ENCODE measurements around the gene BTNL8. TPM values are rescaled to one million over a fixed set of nuclear protein-coding genes. Genes with fewer than 3 reads are reported as not detected.
"Not testable (repeated sequence)": the region's sequence is repeated elsewhere in the genome, so short reads cannot be mapped to it uniquely, and the experiment has no call there.

The BTNL8 gene
- total and polyA plus RNA-seq, 5 experiments from 2014 or later: not detected

DNA sequence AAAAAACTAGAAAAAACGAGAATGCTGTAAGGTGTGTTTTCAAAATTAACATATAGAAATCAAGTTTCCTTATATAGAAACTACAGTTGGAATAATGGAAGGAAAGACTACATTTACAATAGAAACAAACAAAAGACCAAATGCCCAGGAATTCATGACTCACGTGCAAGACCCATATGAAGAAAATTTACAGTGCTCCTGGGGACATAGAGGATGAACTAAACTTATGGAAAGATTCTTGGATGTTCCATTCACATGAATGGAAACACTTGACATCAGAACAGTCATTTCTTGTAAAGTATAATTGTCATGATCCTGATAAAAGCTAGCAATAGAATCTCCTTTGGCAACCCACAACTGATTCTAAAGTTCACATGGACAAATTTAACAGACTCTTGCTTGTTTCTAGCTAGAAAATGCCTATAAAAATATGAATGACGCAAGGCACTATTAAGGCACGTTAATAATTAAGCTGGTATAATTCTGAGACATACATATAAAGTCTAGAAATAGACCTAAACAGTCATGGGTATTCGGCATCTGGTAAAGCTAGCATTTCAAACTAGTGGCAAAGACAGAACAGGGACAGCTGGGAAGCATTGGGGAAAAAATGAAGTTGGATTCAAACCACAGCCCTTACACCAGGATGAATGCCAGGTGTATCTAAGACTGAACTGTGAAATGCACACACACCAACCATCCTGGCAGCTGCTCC is 32.8 kb upstream of the BTNL8 start:
- H3K27me3 Mint-ChIP-seq: peaks cover 0 to 6% (median 0%) of the 10 kb centered on the region in 5 donors
- DNase-seq (no peak), ATAC-seq (no peak)
- POLR2A ChIA-PET: interaction anchor here (0.9 to 1.2 kb wide), 2 partner anchors 35 to 65 kb away, joined by 3 to 4 read pairs; no protein-coding TSS in a partner anchor
- H3K4me3 Mint-ChIP-seq: no peak overlapping the region
- peaks cover 0 to 4% (median 0%) of the 10 kb centered on the region in 4 donors for H3K4me1 Mint-ChIP-seq
- no peak overlapping the region for H3K27ac Mint-ChIP-seq
- no peaks in the 10 kb centered on the region for H3K9me3 Mint-ChIP-seq
- no peaks in the 10 kb centered on the region for H3K36me3 Mint-ChIP-seq

DNA sequence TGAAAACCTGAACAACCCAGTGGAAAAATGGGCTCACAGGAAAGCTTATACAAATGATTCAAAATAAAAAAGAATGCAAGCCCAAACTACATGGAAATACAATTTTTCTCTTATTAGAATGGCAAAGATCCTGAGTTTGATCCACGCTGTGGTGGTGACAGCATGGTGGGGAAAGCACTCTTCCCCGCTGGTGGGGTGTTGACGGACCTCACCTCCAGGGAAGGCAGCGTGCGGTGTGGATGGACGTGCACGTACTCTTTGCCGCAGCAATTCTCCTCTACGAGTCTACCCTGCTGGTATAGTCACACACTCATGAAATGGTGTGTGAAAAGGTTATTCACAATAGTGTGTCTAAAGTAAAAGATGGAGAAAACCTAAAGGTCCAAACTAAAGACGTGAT is 32.0 kb upstream of the BTNL8 start:
- Mint-ChIP-seq H3K9me3 (no peaks in the 10 kb centered on the region), H3K27me3 (peaks cover 0 to 7% (median 0%) of the 10 kb centered on the region in 5 donors), H3K27ac (no peak overlapping the region), H3K36me3 (no peaks in the 10 kb centered on the region), H3K4me3 (no peak overlapping the region), H3K4me1 (peaks cover 0 to 4% (median 0%) of the 10 kb centered on the region in 4 donors)
- POLR2A ChIA-PET: interaction anchor here (0.9 kb wide), 1 partner anchor 66 kb away, joined by 3 read pairs; no protein-coding TSS in a partner anchor
- ATAC-seq: no peak
- DNase-seq: no peak

DNA sequence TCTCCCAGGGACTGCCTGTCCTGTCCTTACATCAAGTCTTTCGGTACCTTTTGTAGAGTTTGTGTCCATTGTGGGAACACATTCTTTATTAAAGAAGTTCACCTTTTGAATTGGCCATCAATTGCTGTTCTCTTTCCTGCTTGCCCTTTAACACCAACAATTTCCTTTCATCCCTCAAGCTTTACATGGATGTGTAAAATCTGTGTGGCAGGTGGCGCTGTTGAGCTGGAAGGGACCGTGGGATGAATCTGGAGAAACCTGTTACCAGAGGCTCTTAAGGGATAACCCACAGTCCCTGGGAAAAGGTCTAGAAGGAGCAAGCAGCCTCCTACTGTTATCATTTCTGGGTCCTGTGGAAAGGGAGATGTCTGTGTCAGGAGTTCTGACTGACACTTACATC is 30.0 kb upstream of the BTNL8 start:
- POLR2A ChIA-PET: interaction anchor here (1.1 kb wide), 1 partner anchor 37 kb away, joined by 3 read pairs; no protein-coding TSS in a partner anchor
- Mint-ChIP-seq H3K4me3 (no peak overlapping the region), H3K36me3 (no peaks in the 10 kb centered on the region), H3K9me3 (no peaks in the 10 kb centered on the region), H3K27me3 (peaks cover 0 to 9% (median 0%) of the 10 kb centered on the region in 5 donors), H3K27ac (peak overlapping the region in 1 of 10 donors; percentile 52), H3K4me1 (peaks cover 0 to 4% (median 1%) of the 10 kb centered on the region in 4 donors)
- DNase-seq (peak; percentile 17 to 75 (median 44)), ATAC-seq (peak in 1 of 2 donors; percentile 50)

DNA sequence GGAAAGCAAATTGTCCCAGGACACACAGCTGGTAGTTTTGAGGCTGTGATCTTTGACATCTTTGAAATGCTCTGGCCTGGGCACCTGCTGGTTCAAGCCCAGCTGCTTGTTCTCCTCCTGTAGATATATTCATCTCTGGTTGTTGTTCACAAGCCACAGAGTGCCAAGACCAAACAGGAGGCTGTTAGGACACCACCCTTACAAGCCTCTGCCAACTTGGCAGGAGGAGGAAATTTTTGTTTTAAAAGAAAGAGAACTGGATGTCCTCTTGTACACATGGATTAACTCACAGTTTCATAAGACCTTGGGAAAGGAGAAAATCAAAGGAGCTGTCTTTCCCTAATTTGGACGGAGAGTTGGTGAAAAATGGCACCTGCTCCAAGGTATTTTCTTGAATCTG is 29.4 kb upstream of the BTNL8 start:
- Mint-ChIP-seq H3K4me1 (peaks cover 0 to 4% (median 1%) of the 10 kb centered on the region in 4 donors), H3K9me3 (no peaks in the 10 kb centered on the region), H3K4me3 (no peak overlapping the region), H3K36me3 (no peaks in the 10 kb centered on the region), H3K27ac (no peak overlapping the region), H3K27me3 (peaks cover 0 to 9% (median 0%) of the 10 kb centered on the region in 5 donors)
- ATAC-seq: no peak
- DNase-seq: no peak
- POLR2A ChIA-PET: interaction anchor here (1.1 kb wide), 1 partner anchor 38 kb away, joined by 3 read pairs; no protein-coding TSS in a partner anchor

DNA sequence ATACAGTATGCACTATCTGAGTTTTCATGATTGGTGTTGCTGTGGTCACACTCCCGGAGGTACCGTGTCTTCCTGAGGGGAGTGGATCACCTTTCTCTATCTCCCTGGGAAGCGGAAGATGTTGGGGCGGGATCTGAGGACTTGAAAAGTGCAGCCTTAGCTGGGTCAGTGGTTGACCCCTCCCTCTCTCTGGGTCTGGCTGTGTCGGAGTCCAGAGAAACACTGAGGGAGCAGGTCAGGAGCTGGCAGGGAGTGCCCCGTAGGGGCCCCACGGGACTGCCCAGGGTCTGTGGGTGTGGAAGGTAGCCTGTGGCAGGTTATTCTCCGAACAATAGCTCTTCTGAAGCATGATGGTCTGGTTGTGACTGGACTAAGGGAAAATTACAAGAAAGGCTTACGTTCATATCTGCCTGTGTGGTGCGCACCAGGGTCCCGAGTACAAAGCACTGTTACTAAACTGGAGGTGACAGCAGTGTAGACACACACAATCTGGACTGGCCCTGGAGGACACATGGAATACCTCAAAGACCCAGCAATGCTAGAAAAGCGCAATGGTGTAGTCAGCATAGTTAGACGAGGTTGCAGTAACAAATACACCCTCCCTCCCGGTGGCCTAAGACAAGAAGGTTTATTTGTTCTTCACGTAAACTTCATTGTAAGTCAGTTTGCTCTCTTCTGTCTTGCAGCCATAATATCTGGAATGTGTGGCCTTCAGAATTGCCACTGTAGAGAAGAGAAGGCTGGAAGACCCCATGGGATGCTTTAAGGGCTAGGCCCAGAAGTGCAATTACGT is 28.5 kb upstream of the BTNL8 start:
- H3K4me1 Mint-ChIP-seq: peaks cover 0 to 4% (median 1%) of the 10 kb centered on the region in 4 donors
- peaks cover 0 to 9% (median 0%) of the 10 kb centered on the region in 5 donors for H3K27me3 Mint-ChIP-seq
- H3K36me3 Mint-ChIP-seq: no peaks in the 10 kb centered on the region
- H3K27ac Mint-ChIP-seq: no peak overlapping the region
- POLR2A ChIA-PET: interaction anchor here (0.7 kb wide), 1 partner anchor 9 kb away, joined by 3 read pairs; no protein-coding TSS in a partner anchor
- no peak for ATAC-seq
- H3K4me3 Mint-ChIP-seq: no peak overlapping the region
- H3K9me3 Mint-ChIP-seq: no peaks in the 10 kb centered on the region
- no peak for DNase-seq

DNA sequence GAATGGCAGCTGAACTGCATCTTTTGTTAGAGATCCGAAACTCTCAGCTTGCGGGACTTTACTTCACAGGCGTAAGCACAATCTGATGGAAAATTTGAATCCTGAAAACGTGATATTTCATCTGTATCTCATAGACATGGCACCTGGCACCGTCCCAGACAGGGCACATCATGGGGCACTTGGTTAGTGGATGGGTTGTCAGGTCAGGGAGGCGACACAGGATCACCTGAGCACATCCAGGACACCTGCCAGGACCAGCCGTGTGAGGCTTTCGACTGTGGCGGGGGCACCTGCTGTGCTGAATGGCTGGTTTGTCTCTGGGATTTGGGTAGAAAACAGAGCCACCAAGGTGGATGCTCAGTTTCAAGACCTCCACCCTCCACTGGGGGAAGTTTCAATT is 26.5 kb upstream of the BTNL8 start:
- POLR2A ChIA-PET: no interaction called here
- no peak for ATAC-seq
- H3K9me3 Mint-ChIP-seq: no peaks in the 10 kb centered on the region

DNA sequence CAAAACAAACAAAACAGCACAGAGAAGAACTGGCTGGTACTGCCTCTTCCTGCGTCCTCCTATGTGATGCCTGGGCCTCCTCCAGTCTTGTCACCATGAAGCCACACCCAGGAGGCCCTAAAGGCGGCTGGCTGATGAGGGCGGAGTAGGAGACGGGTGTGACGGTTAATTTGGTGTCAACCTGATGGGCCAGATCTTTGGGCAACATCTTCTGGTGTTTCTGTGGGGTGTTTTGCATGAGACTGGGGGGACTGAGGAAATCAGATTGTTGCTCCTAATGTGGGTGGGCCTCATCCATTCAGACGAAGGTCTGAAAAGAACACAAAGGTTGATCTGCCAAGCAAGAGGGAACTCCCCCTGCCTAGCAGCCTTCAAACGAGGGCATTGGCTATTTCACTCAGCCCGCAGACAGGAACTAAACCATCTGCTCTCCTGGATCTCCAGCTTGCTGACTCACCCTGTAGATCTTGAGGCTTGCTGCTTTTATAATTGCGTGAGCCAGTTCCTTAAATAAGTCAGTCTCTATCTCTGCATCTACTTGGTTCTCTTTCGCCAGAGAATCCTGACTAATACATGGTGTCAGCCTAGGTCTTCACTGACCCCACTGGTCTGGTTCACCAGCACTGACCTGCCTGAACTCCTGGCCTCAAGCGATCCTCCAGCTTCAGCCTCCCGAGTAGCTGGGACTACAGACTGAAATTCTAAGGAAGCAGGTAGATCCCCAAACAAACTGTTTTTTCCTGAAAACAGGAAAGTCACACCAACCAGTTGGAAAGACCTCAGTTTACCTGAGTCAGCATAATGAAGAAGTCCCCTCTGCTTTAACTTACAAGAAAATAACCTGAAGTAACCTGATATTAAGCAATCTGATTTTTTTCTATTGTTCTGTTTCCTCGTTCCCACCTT is 25.1 kb upstream of the BTNL8 start:
- peaks cover 0 to 4% (median under 1%) of the 10 kb centered on the region in 4 donors for H3K4me1 Mint-ChIP-seq
- H3K27ac Mint-ChIP-seq: peak overlapping the region in 2 of 10 donors; percentile 35 to 52
- no peak overlapping the region for H3K4me3 Mint-ChIP-seq
- no peak for DNase-seq
- POLR2A ChIA-PET: no interaction called here
- H3K36me3 Mint-ChIP-seq: no peaks in the 10 kb centered on the region
- H3K9me3 Mint-ChIP-seq: no peaks in the 10 kb centered on the region
- ATAC-seq: no peak
- H3K27me3 Mint-ChIP-seq: peaks cover 0 to 3% (median 0%) of the 10 kb centered on the region in 5 donors

More for the DNA sequence above, 26.5 kb upstream of the BTNL8 start:
- DNase-seq: no peak
- Mint-ChIP-seq H3K27me3 (peaks cover 0 to 7% (median 0%) of the 10 kb centered on the region in 5 donors), H3K4me1 (peaks cover 0 to 4% (median 1%) of the 10 kb centered on the region in 4 donors), H3K27ac (no peak overlapping the region), H3K36me3 (no peaks in the 10 kb centered on the region), H3K4me3 (no peak overlapping the region)

DNA sequence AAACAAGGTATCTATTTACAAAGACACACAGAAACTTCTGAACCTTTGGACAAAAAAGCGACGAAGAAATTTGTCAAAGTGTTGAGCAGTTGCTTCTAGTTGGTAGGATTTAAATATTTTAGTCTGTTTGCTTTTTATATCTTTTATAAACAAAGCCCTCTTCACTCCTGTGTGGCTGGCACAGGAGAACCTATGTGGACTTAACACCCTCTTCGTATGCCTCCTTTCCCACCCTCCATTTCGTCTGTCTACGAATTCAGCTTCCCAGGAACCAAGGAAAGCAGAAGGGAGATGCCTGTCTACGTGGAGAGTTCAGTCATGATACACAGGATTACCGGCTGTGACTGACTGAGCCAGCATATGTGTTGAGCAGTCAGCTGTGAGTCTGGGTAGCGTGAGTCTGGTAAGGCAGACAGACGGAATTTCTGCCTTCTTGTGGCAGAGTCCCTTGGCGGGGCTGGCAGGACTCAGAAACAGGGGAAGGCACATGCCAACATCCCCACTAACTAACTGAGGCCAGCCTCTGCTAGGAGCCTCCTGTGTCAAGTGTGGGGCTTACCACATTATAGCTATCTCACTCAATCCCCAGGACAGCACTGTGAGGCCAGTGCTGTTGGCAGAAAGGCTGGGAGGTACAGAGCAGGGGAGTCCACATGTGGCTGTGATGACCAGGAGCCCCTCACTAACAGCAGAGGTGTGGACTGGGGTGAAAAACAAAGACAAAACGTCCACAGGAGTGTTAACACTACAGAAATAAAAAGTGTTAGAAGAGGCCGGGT is 24.0 kb upstream of the BTNL8 start:
- Mint-ChIP-seq H3K27ac (no peak overlapping the region), H3K9me3 (no peaks in the 10 kb centered on the region), H3K4me1 (peaks cover 0 to 4% (median 0%) of the 10 kb centered on the region in 4 donors), H3K27me3 (peaks cover 0 to 3% (median 0%) of the 10 kb centered on the region in 5 donors), H3K36me3 (no peaks in the 10 kb centered on the region), H3K4me3 (no peak overlapping the region)
- ATAC-seq (no peak), DNase-seq (no peak)
- POLR2A ChIA-PET: no interaction called here

DNA sequence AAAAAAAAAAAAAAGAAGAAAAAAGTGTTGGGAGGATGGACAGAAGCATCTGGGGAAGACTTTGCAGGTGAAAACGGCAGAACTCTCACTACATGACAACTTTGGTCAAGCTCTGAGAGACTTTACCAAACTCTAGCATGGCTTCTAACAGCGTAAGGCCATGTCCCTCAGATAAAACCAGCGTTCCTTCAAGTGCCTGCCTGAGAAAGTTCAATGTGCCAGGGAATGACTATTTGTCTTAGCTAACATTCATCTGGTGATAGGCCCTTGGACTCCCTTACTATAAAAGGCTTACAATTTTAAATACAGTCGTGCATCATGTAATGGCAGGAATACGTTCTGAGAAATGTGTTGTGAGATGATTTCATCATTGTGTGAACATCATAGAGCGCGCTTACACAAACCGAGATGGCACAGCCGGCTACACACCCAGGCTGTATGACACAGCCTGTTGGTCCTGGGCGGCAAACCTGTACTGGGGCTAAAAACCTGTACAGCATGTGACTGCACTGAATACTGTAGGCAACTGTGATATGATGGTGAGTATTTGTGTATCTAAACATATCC is 23.0 kb upstream of the BTNL8 start:
- Mint-ChIP-seq H3K27ac (no peak overlapping the region), H3K27me3 (peaks cover 0 to 4% (median 0%) of the 10 kb centered on the region in 5 donors), H3K4me1 (peaks cover 0 to 4% (median 0%) of the 10 kb centered on the region in 4 donors), H3K36me3 (no peaks in the 10 kb centered on the region), H3K9me3 (no peaks in the 10 kb centered on the region), H3K4me3 (no peak overlapping the region)
- no peak for ATAC-seq
- DNase-seq: no peak
- POLR2A ChIA-PET: no interaction called here

DNA sequence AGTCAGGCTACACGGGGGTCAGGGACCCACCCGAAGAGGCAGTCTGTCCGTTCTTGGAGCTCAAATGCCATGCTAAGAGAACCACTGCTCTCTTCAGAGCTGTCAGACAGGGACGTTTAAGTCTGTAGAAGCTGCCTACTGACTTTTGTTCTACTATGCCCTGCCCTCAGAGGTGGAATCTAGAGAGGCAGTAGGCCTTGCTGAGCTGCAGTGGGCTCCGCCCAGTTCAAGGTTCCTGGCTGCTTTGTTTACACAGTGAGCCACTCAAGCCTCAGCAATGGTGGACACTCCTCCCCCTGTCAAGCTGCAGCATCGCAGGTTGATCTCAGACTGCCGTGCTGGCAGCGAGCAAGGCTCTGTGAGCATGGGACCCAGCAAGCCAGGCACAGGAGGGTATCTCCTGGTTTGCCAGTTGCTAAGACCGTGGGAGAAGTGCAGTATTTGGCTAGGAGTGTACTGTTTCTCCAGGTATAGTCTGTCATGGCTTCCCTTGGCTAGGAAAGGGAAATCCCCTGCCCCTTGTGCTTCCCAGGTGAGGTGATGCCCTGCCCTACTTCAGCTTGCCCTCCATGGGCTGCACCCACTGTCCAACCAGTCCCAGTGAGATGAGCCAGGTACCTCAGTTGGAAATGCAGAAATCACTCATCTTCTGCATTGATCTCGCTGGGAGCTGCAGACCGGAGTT is 13.0 kb upstream of the BTNL8 start:
- H3K36me3 Mint-ChIP-seq: peaks cover 2 to 18% (median 9%) of the 10 kb centered on the region in 3 donors
- H3K4me1 Mint-ChIP-seq, H3K9me3 Mint-ChIP-seq, POLR2A ChIA-PET, H3K4me3 Mint-ChIP-seq, H3K27ac Mint-ChIP-seq, ATAC-seq, DNase-seq: not testable (repeated sequence)
- peaks cover 16 to 60% (median 50%) of the 10 kb centered on the region in 5 donors for H3K27me3 Mint-ChIP-seq

DNA sequence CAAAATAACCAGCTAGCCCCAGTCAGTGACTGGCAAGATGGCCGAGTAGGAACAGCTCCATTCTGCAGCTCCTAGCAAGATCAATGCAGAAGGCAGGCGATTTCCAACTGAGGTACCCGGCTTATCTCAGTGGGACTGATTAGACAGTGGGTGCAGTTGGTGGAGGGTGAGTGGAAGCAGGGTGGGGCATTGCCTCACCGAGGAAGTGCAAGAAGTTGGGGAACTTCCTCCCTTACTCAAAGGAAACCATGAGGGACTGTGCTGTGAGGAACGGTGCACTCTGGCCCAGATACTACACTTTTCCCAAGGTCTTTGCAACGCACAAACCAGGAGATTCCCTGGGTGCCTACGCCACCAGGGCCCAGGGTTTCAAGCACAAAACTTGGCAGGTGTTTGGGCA is 9.6 kb upstream of the BTNL8 start:
- no peak for ATAC-seq

More for the DNA sequence above, 9.6 kb upstream of the BTNL8 start:
- Mint-ChIP-seq H3K4me3 (no peak overlapping the region), H3K4me1 (no peaks in the 10 kb centered on the region), H3K9me3 (peaks cover 0 to 12% (median 2%) of the 10 kb centered on the region in 9 donors), H3K27me3 (peaks cover 15 to 55% (median 44%) of the 10 kb centered on the region in 5 donors), H3K27ac (no peak overlapping the region), H3K36me3 (peaks cover 2 to 28% (median 9%) of the 10 kb centered on the region in 3 donors)
- no peak for DNase-seq
- POLR2A ChIA-PET: no interaction called here
